WTC11 (cell line): ENCODE results near the gene SORCS2. TPM values are rescaled to one million over a fixed set of nuclear protein-coding genes. Genes with fewer than 3 reads are reported as not detected.

ENCODE experiments used
- ATAC-seq: fragments of 200-7000 bp; cut with Tn5 transposase; 2 replicates; pipeline ENCODE4 v1.10.0; 2021; ENCODE audit warnings: mild to moderate bottlenecking, moderate library complexity
- CTCF ChIA-PET: fragments of 300-600 bp; sonication (Branson Sonifier 250); formaldehyde crosslinking; loops from one replicate; lab custom pipeline; 2021; ENCODE audit warnings: antibody characterized with exemption; lab: Charles Lee
- POLR2A ChIA-PET: fragments of 350-600 bp; sonication (Branson Sonifier 250); formaldehyde crosslinking; loops from one replicate; lab custom pipeline; 2021; ENCODE audit warnings: antibody characterized with exemption; lab: Charles Lee
- DNase-seq: peaks from one replicate; pipeline ENCODE4 v3.0.0; 2021; ENCODE audit warnings: low spot score
- H3K27ac Mint-ChIP-seq: 2 replicates; pipeline ENCODE4 v1.8.0; 2021; ENCODE audit warnings: mixed read lengths
- H3K27me3 Mint-ChIP-seq: 2 replicates; pipeline ENCODE4 v1.8.0; 2021; ENCODE audit warnings: low read depth, mild to moderate bottlenecking, moderate library complexity, mixed read lengths
- H3K36me3 Mint-ChIP-seq: 2 replicates; pipeline ENCODE4 v1.8.0; 2021; ENCODE audit warnings: mixed read lengths
- H3K4me1 Mint-ChIP-seq: 2 replicates; pipeline ENCODE4 v1.8.0; 2022; ENCODE audit warnings: mixed read lengths
- H3K4me3 Mint-ChIP-seq: 2 replicates; pipeline ENCODE4 v1.8.0; 2021; ENCODE audit warnings: mild to moderate bottlenecking, moderate library complexity, mixed read lengths
- H3K9me3 Mint-ChIP-seq: 2 replicates; pipeline ENCODE4 v1.8.0; 2021; ENCODE audit warnings: mixed read lengths
- ATF6 ChIP-seq: sonication (generic); formaldehyde crosslinking; IDR thresholded peaks from 2 replicates; pipeline ENCODE4 v1.8.1; 2023; ENCODE audit warnings: mild to moderate bottlenecking, missing genetic modification reagents
- CREM ChIP-seq: sonication (generic); formaldehyde crosslinking; IDR thresholded peaks from 2 replicates; pipeline ENCODE4 v1.8.1; 2022; ENCODE audit warnings: mild to moderate bottlenecking, missing genetic modification reagents, moderate library complexity
- E2F4 ChIP-seq: sonication (generic); formaldehyde crosslinking; IDR thresholded peaks from 2 replicates; pipeline ENCODE4 v1.8.1; 2022; ENCODE audit warnings: low read depth, mild to moderate bottlenecking, moderate library complexity, missing genetic modification reagents, borderline replicate concordance
- EMX1 ChIP-seq: fragments of 250-450 bp; sonication (Bioruptor Pico); IDR thresholded peaks from 2 replicates; pipeline ENCODE4 v1.8.0; 2021; ENCODE audit warnings: mild to moderate bottlenecking
- FOXJ3 ChIP-seq: sonication (generic); formaldehyde crosslinking; IDR thresholded peaks from 2 replicates; pipeline ENCODE4 v1.9.0; 2021; ENCODE audit warnings: missing genetic modification reagents, mild to moderate bottlenecking, borderline replicate concordance
- GTF2I ChIP-seq: fragments of 250-450 bp; sonication (Bioruptor Pico); conservative IDR thresholded peaks from 2 replicates; pipeline ENCODE4 v1.4.0; 2021; ENCODE audit warnings: mild to moderate bottlenecking
- IRF2 ChIP-seq: sonication (generic); formaldehyde crosslinking; IDR thresholded peaks from 2 replicates; pipeline ENCODE4 v1.8.0; 2022; ENCODE audit warnings: low read depth, missing genetic modification reagents, borderline replicate concordance
- JUN ChIP-seq: sonication (generic); formaldehyde crosslinking; IDR thresholded peaks from 2 replicates; pipeline ENCODE4 v1.8.0; 2023; ENCODE audit warnings: mild to moderate bottlenecking, missing genetic modification reagents
- KAT7 ChIP-seq: sonication (generic); formaldehyde crosslinking; IDR thresholded peaks from 2 replicates; pipeline ENCODE4 v1.8.1; 2023; ENCODE audit warnings: missing genetic modification reagents, mild to moderate bottlenecking, borderline replicate concordance
- NR2C2 ChIP-seq: sonication (generic); formaldehyde crosslinking; IDR thresholded peaks from 2 replicates; pipeline ENCODE4 v1.8.0; 2022; ENCODE audit warnings: mild to moderate bottlenecking, missing genetic modification reagents
- PREB ChIP-seq: sonication (generic); formaldehyde crosslinking; IDR thresholded peaks from 2 replicates; pipeline ENCODE4 v1.8.1; 2022; ENCODE audit warnings: mild to moderate bottlenecking, missing genetic modification reagents, moderate library complexity, borderline replicate concordance
- ZNF121 ChIP-seq: sonication (generic); formaldehyde crosslinking; IDR thresholded peaks from 2 replicates; pipeline ENCODE4 v1.8.0; 2023; ENCODE audit warnings: missing genetic modification reagents
- ZNF396 ChIP-seq: fragments of 250-450 bp; sonication (Bioruptor Pico); IDR thresholded peaks from 2 replicates; pipeline ENCODE4 v1.8.0; 2021; ENCODE audit warnings: mild to moderate bottlenecking, moderate library complexity, borderline replicate concordance
- total RNA-seq: library from RNA; stranded (reverse); gene quantifications from 3 replicates; pipeline ENCODE4 v1.2.3, GENCODE V29; 2021
- TF ChIP-seq, protein P1 (sequence below): sonication (generic); formaldehyde crosslinking; IDR thresholded peaks from 2 replicates; pipeline ENCODE4 v1.8.0; 2022; ENCODE audit warnings: mild to moderate bottlenecking, missing genetic modification reagents
- TF ChIP-seq, protein P2 (sequence below): sonication (generic); formaldehyde crosslinking; IDR thresholded peaks from 2 replicates; pipeline ENCODE4 v1.8.0; 2023; ENCODE audit warnings: mild to moderate bottlenecking, missing genetic modification reagents

SORCS2 gene
- total RNA-seq, 1 experiment from 2014 or later: 6.6 TPM

GRCh38 chr4:7777871-7778509, 585.7 kb downstream of the SORCS2 start:
- Mint-ChIP-seq H3K36me3 (peaks cover 38% of the 10 kb centered on the region), H3K4me3 (no peak overlapping the region), H3K27me3 (no peaks in the 10 kb centered on the region), H3K4me1 (peaks cover 8% of the 10 kb centered on the region), H3K9me3 (no peaks in the 10 kb centered on the region), H3K27ac (peak overlapping the region; percentile 16; the same call in 1 of the 2 replicates)
- TF ChIP-seq PREB (CRISPR knock-in tag) (no peak), ZNF396 (CRISPR knock-in tag) (no peak), CREM (CRISPR knock-in tag) (no peak), GTF2I (CRISPR knock-in tag) (no peak), FOXJ3 (CRISPR knock-in tag) (no peak), NR2C2 (no peak), E2F4 (CRISPR knock-in tag) (no peak), ZNF121 (no peak), IRF2 (CRISPR knock-in tag) (no peak), JUN (CRISPR knock-in tag) (no peak), EMX1 (CRISPR knock-in tag) (no peak), KAT7 (CRISPR knock-in tag) (no peak), ATF6 (CRISPR knock-in tag) (no peak)
- TF ChIP-seq, protein P1, sequence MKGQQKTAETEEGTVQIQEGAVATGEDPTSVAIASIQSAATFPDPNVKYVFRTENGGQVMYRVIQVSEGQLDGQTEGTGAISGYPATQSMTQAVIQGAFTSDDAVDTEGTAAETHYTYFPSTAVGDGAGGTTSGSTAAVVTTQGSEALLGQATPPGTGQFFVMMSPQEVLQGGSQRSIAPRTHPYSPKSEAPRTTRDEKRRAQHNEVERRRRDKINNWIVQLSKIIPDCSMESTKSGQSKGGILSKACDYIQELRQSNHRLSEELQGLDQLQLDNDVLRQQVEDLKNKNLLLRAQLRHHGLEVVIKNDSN (CRISPR knock-in tag): no peak
- TF ChIP-seq, protein P2, sequence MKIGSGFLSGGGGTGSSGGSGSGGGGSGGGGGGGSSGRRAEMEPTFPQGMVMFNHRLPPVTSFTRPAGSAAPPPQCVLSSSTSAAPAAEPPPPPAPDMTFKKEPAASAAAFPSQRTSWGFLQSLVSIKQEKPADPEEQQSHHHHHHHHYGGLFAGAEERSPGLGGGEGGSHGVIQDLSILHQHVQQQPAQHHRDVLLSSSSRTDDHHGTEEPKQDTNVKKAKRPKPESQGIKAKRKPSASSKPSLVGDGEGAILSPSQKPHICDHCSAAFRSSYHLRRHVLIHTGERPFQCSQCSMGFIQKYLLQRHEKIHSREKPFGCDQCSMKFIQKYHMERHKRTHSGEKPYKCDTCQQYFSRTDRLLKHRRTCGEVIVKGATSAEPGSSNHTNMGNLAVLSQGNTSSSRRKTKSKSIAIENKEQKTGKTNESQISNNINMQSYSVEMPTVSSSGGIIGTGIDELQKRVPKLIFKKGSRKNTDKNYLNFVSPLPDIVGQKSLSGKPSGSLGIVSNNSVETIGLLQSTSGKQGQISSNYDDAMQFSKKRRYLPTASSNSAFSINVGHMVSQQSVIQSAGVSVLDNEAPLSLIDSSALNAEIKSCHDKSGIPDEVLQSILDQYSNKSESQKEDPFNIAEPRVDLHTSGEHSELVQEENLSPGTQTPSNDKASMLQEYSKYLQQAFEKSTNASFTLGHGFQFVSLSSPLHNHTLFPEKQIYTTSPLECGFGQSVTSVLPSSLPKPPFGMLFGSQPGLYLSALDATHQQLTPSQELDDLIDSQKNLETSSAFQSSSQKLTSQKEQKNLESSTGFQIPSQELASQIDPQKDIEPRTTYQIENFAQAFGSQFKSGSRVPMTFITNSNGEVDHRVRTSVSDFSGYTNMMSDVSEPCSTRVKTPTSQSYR (CRISPR knock-in tag): no peak
- DNase-seq (no peak), ATAC-seq (no peak)
- ChIA-PET CTCF (interaction anchor here (0.9 to 3.6 kb wide), 4 partner anchors 8 to 26 kb away, joined by 3 to 13 read pairs (median 4); no protein-coding TSS in a partner anchor), POLR2A (no interaction called here)
